ENCODE measurements around the gene CD209.

The CD209 gene

GRCh38 chr19:7731615-7732014 lies 15.7 kb downstream of the CD209 start:
- Histone ChIP-seq H3K9me3 (ENCODE audit: control insufficient read depth in 1 of 2, low read length in 2 of 2) (no peaks in the 10 kb centered on the region), H3K27ac (ENCODE audit: low read depth, low read length) (no peak overlapping the region), H3K9ac (ENCODE audit: low read depth in 1 of 2, low read length in 2 of 2) (no peak overlapping the region), H3K27me3 (ENCODE audit: control insufficient read depth in 1 of 2, insufficient read depth in 2 of 2, low read length in 2 of 2) (peaks cover 30 to 31% of the 10 kb centered on the region in 2 donors), H3K4me1 (ENCODE audit: control insufficient read depth in 1 of 2, insufficient read depth in 2 of 2, low read length in 2 of 2) (peaks cover 0 to 4% of the 10 kb centered on the region in 2 donors), H3K4me3 (ENCODE audit: low read depth in 1 of 2, low read length in 2 of 2) (no peak overlapping the region), H3K36me3 (ENCODE audit: control insufficient read depth in 1 of 2, insufficient read depth in 2 of 2, low read length in 2 of 2) (no peaks in the 10 kb centered on the region)

DNA sequence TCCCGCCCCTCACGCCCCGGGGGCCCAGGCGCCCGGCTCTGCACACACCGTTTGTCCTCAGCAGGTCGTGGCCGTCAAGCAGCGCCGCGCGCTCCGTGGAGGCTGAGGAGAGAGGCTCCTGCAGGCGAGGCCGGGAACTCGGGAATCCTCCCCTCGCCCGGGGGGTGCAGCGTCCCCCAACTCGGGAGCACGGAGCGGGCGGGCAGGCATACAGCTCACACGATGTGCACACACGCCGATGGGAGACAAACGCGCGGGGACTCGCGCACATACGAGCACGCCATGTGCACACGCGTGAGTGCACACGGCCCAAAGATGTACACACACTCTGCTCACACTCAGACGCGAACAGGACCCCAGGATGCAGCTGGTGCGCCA lies 16.1 kb downstream of the CD209 start:
- H3K36me3 ChIP-seq (ENCODE audit: control insufficient read depth in 1 of 2, insufficient read depth in 2 of 2, low read length in 2 of 2), result no peaks in the 10 kb centered on the region
- peaks cover 0 to 4% of the 10 kb centered on the region in 2 donors for H3K4me1 ChIP-seq (ENCODE audit: control insufficient read depth in 1 of 2, insufficient read depth in 2 of 2, low read length in 2 of 2)
- H3K27ac ChIP-seq (ENCODE audit: low read depth, low read length), result no peak overlapping the region
- peaks cover 30 to 31% of the 10 kb centered on the region in 2 donors for H3K27me3 ChIP-seq (ENCODE audit: control insufficient read depth in 1 of 2, insufficient read depth in 2 of 2, low read length in 2 of 2)
- no peak overlapping the region for H3K9ac ChIP-seq (ENCODE audit: low read depth in 1 of 2, low read length in 2 of 2)
- H3K4me3 ChIP-seq (ENCODE audit: low read depth in 1 of 2, low read length in 2 of 2), result no peak overlapping the region
- H3K9me3 ChIP-seq (ENCODE audit: control insufficient read depth in 1 of 2, low read length in 2 of 2), result no peaks in the 10 kb centered on the region

DNA sequence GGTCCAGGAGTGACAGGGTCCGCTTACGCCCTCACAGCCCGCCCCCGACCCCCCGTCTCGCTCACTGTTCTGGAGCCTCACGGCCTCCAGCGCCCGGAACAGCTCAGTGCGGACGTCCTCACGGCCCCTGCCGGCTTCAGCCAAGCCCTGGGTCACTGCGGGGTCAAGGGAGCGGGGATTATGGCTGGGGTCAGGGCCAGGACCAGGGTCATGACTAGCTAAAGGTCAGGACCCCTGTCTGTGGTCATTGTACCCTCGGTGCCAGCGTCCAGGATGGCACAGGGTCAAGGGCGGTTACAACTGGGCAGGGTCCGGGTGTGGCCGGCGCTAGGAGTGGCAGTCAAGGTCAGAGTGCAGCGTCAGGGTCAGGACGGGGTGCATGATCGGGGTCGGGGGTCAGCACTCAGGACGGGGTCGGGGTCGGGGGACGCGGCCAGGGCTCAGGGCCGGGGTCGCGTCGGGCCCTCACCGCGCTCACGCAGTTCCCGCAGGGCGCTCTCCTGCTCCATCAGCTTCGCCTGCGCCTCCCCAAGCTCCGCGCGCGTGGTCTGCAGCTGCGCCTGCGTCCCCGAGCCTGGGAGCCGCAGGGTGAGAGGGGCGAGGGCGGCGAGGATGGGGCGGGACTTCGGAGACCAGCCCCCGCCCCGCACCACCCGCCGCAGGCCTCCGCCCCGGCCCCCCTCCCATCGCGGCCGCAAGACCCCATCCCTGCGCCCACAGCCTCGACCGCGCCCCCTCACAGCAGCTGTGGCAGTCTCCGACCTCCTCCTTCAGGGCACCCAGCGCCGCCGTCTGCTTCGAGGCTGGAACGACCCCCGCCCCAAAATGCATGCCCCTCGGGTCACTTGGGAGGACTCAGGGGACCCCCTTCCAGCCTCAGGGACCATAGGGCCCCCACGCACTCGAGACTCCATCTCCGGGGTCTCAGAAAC lies 16.8 kb downstream of the CD209 start:
- Histone ChIP-seq H3K4me3 (ENCODE audit: low read depth in 1 of 2, low read length in 2 of 2) (no peak overlapping the region), H3K27me3 (ENCODE audit: control insufficient read depth in 1 of 2, insufficient read depth in 2 of 2, low read length in 2 of 2) (peaks cover 30 to 31% of the 10 kb centered on the region in 2 donors), H3K9ac (ENCODE audit: low read depth in 1 of 2, low read length in 2 of 2) (no peak overlapping the region), H3K9me3 (ENCODE audit: control insufficient read depth in 1 of 2, low read length in 2 of 2) (no peaks in the 10 kb centered on the region), H3K36me3 (ENCODE audit: control insufficient read depth in 1 of 2, insufficient read depth in 2 of 2, low read length in 2 of 2) (no peaks in the 10 kb centered on the region), H3K4me1 (ENCODE audit: control insufficient read depth in 1 of 2, insufficient read depth in 2 of 2, low read length in 2 of 2) (peaks cover 0 to 4% of the 10 kb centered on the region in 2 donors), H3K27ac (ENCODE audit: low read depth, low read length) (no peak overlapping the region)

GRCh38 chr19:7729831-7730285 lies 17.5 kb downstream of the CD209 start:
- H3K27ac ChIP-seq (ENCODE audit: low read depth, low read length), result no peak overlapping the region
- no peak overlapping the region for H3K9ac ChIP-seq (ENCODE audit: low read depth in 1 of 2, low read length in 2 of 2)
- no peak overlapping the region for H3K4me3 ChIP-seq (ENCODE audit: low read depth in 1 of 2, low read length in 2 of 2)
- peaks cover 30 to 31% of the 10 kb centered on the region in 2 donors for H3K27me3 ChIP-seq (ENCODE audit: control insufficient read depth in 1 of 2, insufficient read depth in 2 of 2, low read length in 2 of 2)
- no peaks in the 10 kb centered on the region for H3K9me3 ChIP-seq (ENCODE audit: control insufficient read depth in 1 of 2, low read length in 2 of 2)
- peaks cover 0 to 4% of the 10 kb centered on the region in 2 donors for H3K4me1 ChIP-seq (ENCODE audit: control insufficient read depth in 1 of 2, insufficient read depth in 2 of 2, low read length in 2 of 2)
- H3K36me3 ChIP-seq (ENCODE audit: control insufficient read depth in 1 of 2, insufficient read depth in 2 of 2, low read length in 2 of 2), result no peaks in the 10 kb centered on the region

DNA sequence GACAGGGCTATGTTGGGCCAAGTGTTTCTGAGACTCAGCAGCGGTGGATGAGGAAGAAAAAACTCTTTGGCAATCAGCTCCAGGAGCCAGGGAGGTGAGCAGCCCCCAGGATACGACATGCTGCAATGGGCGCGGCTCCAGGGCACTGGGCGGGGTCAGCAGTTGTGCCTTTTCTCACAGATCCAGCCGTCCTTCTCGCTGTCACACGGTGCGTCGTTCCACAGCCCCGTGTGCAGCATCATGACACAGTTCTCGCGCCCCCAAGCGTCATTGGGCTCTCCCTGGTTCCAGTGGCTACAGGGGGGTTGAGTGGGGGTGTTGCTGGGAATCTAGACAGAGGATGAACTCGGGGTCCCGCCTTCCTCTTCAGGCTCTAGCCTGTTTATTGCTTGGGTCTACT lies 18.1 kb downstream of the CD209 start:
- Histone ChIP-seq H3K4me3 (ENCODE audit: low read depth in 1 of 2, low read length in 2 of 2) (no peak overlapping the region), H3K27ac (ENCODE audit: low read depth, low read length) (no peak overlapping the region), H3K9ac (ENCODE audit: low read depth in 1 of 2, low read length in 2 of 2) (no peak overlapping the region), H3K27me3 (ENCODE audit: control insufficient read depth in 1 of 2, insufficient read depth in 2 of 2, low read length in 2 of 2) (peaks cover 30 to 31% of the 10 kb centered on the region in 2 donors), H3K36me3 (ENCODE audit: control insufficient read depth in 1 of 2, insufficient read depth in 2 of 2, low read length in 2 of 2) (no peaks in the 10 kb centered on the region), H3K9me3 (ENCODE audit: control insufficient read depth in 1 of 2, low read length in 2 of 2) (no peaks in the 10 kb centered on the region), H3K4me1 (ENCODE audit: control insufficient read depth in 1 of 2, insufficient read depth in 2 of 2, low read length in 2 of 2) (peaks cover 0 to 4% of the 10 kb centered on the region in 2 donors)

DNA sequence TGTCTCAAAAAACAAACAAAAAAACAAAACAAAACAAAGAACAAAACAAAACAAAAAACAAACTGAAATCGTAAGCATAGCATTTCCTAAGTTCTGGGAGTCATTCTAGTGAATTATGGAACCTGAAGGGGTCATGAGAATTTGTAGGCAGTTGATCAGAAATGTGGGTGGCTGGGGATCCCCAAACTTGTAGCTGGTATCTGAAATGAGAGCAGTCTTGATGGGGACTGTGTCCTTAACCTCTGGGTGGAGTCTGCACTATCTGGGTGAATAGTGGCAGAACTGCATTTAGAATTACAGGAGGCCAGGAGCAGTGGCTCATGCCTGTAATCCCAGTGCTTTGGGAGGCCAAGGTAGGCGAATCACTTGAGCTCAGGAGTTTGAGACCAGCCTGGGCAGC lies 21.5 kb downstream of the CD209 start:
- Histone ChIP-seq H3K4me3 (ENCODE audit: low read depth in 1 of 2, low read length in 2 of 2) (no peak overlapping the region), H3K9ac (ENCODE audit: low read depth in 1 of 2, low read length in 2 of 2) (no peak overlapping the region), H3K9me3 (ENCODE audit: control insufficient read depth in 1 of 2, low read length in 2 of 2) (no peaks in the 10 kb centered on the region), H3K36me3 (ENCODE audit: control insufficient read depth in 1 of 2, insufficient read depth in 2 of 2, low read length in 2 of 2) (no peaks in the 10 kb centered on the region), H3K4me1 (ENCODE audit: control insufficient read depth in 1 of 2, insufficient read depth in 2 of 2, low read length in 2 of 2) (peaks cover 0 to 4% of the 10 kb centered on the region in 2 donors), H3K27me3 (ENCODE audit: control insufficient read depth in 1 of 2, insufficient read depth in 2 of 2, low read length in 2 of 2) (peaks cover 21 to 26% of the 10 kb centered on the region in 2 donors), H3K27ac (ENCODE audit: low read depth, low read length) (no peak overlapping the region)

- H3K27ac ChIP-seq (ENCODE audit: low read depth, low read length), result no peak overlapping the region
- no peaks in the 10 kb centered on the region for H3K9me3 ChIP-seq (ENCODE audit: control insufficient read depth in 1 of 2, low read length in 2 of 2)
- no peaks in the 10 kb centered on the region for H3K27me3 ChIP-seq (ENCODE audit: control insufficient read depth in 1 of 2, insufficient read depth in 2 of 2, low read length in 2 of 2)
- H3K36me3 ChIP-seq (ENCODE audit: control insufficient read depth in 1 of 2, insufficient read depth in 2 of 2, low read length in 2 of 2), result no peaks in the 10 kb centered on the region
- H3K4me1 ChIP-seq (ENCODE audit: control insufficient read depth in 1 of 2, insufficient read depth in 2 of 2, low read length in 2 of 2), result no peaks in the 10 kb centered on the region
- H3K4me3 ChIP-seq (ENCODE audit: low read depth in 1 of 2, low read length in 2 of 2), result no peak overlapping the region
- no peak overlapping the region for H3K9ac ChIP-seq (ENCODE audit: low read depth in 1 of 2, low read length in 2 of 2)
Observed at GRCh38 chr19:7722231-7722651, 25.1 kb downstream of the CD209 start.

DNA sequence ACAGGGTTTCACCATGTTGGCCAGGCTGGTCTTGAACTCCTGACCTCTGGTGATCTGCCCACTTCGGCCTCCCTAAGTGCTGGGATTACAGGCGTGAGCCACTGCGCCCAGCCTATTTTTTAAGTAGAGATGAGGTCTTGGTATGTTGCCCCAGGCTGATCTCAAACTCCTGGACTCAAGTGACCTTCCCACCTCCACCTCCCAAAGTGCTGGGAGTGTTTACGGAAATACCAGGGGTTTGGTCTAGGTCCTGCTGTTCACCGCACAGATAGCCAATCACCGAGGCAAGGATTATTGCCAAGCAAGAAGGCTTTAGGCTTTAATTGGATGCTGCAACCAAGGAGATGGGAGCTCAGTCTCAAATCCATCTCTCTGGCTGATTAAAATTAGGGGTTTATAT lies 27.0 kb downstream of the CD209 start:
- no peaks in the 10 kb centered on the region for H3K27me3 ChIP-seq (ENCODE audit: control insufficient read depth in 1 of 2, insufficient read depth in 2 of 2, low read length in 2 of 2)
- no peaks in the 10 kb centered on the region for H3K36me3 ChIP-seq (ENCODE audit: control insufficient read depth in 1 of 2, insufficient read depth in 2 of 2, low read length in 2 of 2)

DNA sequence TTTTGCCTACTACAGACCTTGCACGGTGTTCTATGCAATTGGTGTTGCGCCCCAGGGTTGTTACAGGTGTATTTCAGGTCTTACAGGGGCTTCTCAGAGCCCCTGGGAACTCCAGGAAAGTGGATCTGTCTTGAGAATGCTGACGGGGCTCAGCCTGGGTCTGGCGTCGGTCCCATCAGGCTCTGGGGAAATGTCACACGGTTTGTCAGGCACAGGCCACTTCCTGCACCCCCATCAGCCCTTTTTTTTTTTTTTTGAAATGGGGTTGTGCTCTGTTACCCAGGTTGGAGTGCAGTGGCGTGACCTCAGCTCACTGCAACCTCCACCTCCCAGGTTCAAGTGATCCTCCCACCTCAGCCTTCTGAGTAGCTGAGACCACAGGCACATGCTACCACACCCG lies 28.7 kb downstream of the CD209 start:
- H3K4me1 ChIP-seq (ENCODE audit: control insufficient read depth in 1 of 2, insufficient read depth in 2 of 2, low read length in 2 of 2), result no peaks in the 10 kb centered on the region
- H3K36me3 ChIP-seq (ENCODE audit: control insufficient read depth in 1 of 2, insufficient read depth in 2 of 2, low read length in 2 of 2), result no peaks in the 10 kb centered on the region
- no peak overlapping the region for H3K9ac ChIP-seq (ENCODE audit: low read depth in 1 of 2, low read length in 2 of 2)
- H3K27ac ChIP-seq (ENCODE audit: low read depth, low read length), result no peak overlapping the region
- no peaks in the 10 kb centered on the region for H3K27me3 ChIP-seq (ENCODE audit: control insufficient read depth in 1 of 2, insufficient read depth in 2 of 2, low read length in 2 of 2)
- no peak overlapping the region for H3K4me3 ChIP-seq (ENCODE audit: low read depth in 1 of 2, low read length in 2 of 2)
- H3K9me3 ChIP-seq (ENCODE audit: control insufficient read depth in 1 of 2, low read length in 2 of 2), result peaks cover 3 to 6% of the 10 kb centered on the region in 2 donors

More for the DNA sequence above, 27.0 kb downstream of the CD209 start:
- no peak overlapping the region for H3K27ac ChIP-seq (ENCODE audit: low read depth, low read length)
- no peak overlapping the region for H3K9ac ChIP-seq (ENCODE audit: low read depth in 1 of 2, low read length in 2 of 2)
- H3K4me3 ChIP-seq (ENCODE audit: low read depth in 1 of 2, low read length in 2 of 2), result no peak overlapping the region
- H3K9me3 ChIP-seq (ENCODE audit: control insufficient read depth in 1 of 2, low read length in 2 of 2), result peaks cover 3 to 6% of the 10 kb centered on the region in 2 donors
- H3K4me1 ChIP-seq (ENCODE audit: control insufficient read depth in 1 of 2, insufficient read depth in 2 of 2, low read length in 2 of 2), result no peaks in the 10 kb centered on the region

- H3K4me1 ChIP-seq (ENCODE audit: control insufficient read depth in 1 of 2, insufficient read depth in 2 of 2, low read length in 2 of 2), result no peaks in the 10 kb centered on the region
- no peak overlapping the region for H3K4me3 ChIP-seq (ENCODE audit: low read depth in 1 of 2, low read length in 2 of 2)
- H3K9me3 ChIP-seq (ENCODE audit: control insufficient read depth in 1 of 2, low read length in 2 of 2), result peaks cover 3 to 6% of the 10 kb centered on the region in 2 donors
- no peak overlapping the region for H3K9ac ChIP-seq (ENCODE audit: low read depth in 1 of 2, low read length in 2 of 2)
- no peaks in the 10 kb centered on the region for H3K27me3 ChIP-seq (ENCODE audit: control insufficient read depth in 1 of 2, insufficient read depth in 2 of 2, low read length in 2 of 2)
- no peaks in the 10 kb centered on the region for H3K36me3 ChIP-seq (ENCODE audit: control insufficient read depth in 1 of 2, insufficient read depth in 2 of 2, low read length in 2 of 2)
- no peak overlapping the region for H3K27ac ChIP-seq (ENCODE audit: low read depth, low read length)
Observed at GRCh38 chr19:7716762-7717161, 30.6 kb downstream of the CD209 start.

Measured in duodenal mucosa (tissue), 2 donors.